H1 (cell line): ENCODE results near the gene ADAMTS8. TPM values are rescaled to one million over a fixed set of nuclear protein-coding genes. Genes with fewer than 3 reads are reported as not detected.

Experiments used
- ATF3 ChIP-seq: IDR thresholded peaks from 2 replicates; pipeline ENCODE4 v1.6.1; 2011; ENCODE audit warnings: low read depth, mild to moderate bottlenecking, low read length; ENCODE audit not compliant: insufficient read depth
- CHD2 ChIP-seq: IDR thresholded peaks from 2 replicates; pipeline ENCODE4 v1.6.1; 2012; ENCODE audit warnings: low read length, improper control_type of control experiment
- PHF8 ChIP-seq: fragments of 200-600 bp; sonication (generic); conservative IDR thresholded peaks from 2 replicates; pipeline ENCODE4 v1.7.1; 2012; ENCODE audit warnings: low read depth, mild to moderate bottlenecking, inconsistent platforms, low read length, moderate library complexity
- SIRT6 ChIP-seq: IDR thresholded peaks from one replicate; pipeline ENCODE4 v1.7.1; 2012; ENCODE audit warnings: low read length, inconsistent platforms
- TAF1 ChIP-seq: IDR thresholded peaks from 2 replicates; pipeline ENCODE4 v1.6.1; 2011; ENCODE audit warnings: mild to moderate bottlenecking, low read depth, low read length
- TCF12 ChIP-seq: IDR thresholded peaks from 2 replicates; pipeline ENCODE4 v1.6.1; 2011; ENCODE audit warnings: low read depth, mild to moderate bottlenecking, low read length
- polyA plus RNA-seq, 7 experiments: library from polyadenylated mRNA; depleted of rRNA in 3 of 7; stranded (reverse) in 5 of 7; unstranded in 2 of 7; fragments of >200 nt in 5 of 7; fragments of 200-250 nt in 2 of 7; gene quantifications; 1 replicate in 5 of 7; 2 replicates in 1 of 7; 4 replicates in 1 of 7; pipeline versions ENCODE4 v1.2.1 to v1.2.3, GENCODE V29; 2011 to 2013; ENCODE audit warnings: missing spikeins in 2 of 7, mixed read lengths in 2 of 7
- total RNA-seq: library from RNA; stranded (reverse); fragmentation: NEBNext Ultra II Directional; extraction: Animal tissue kit (Norgen Biotek cat#: 25700); gene quantifications from 2 replicates; pipeline ENCODE4 v1.2.1, GENCODE V29; 2021

The ADAMTS8 gene
- total and polyA plus RNA-seq, 2 of the 8 experiments (the other 6 are each of a cell fraction or from before 2014, with no cell fraction given) = 9.3 to 16.6 TPM

- no peak for TF ChIP-seq PHF8
- TF ChIP-seq TAF1 = no peak
- no peak for TF ChIP-seq SIRT6
- no peak for TF ChIP-seq CHD2
- TF ChIP-seq ATF3 = no peak
- TF ChIP-seq TCF12 = no peak
These were observed 6.0 kb downstream of the ADAMTS8 start (continued) for GRCh38 chr11:130422251-130422995.
